SW480 (cell line): ENCODE data around the gene ATG9B.

ENCODE experiments used
- DNase-seq: peaks from one replicate; pipeline ENCODE4 v3.0.0-alpha.2; 2016; ENCODE audit warnings: low spot score

ATG9B gene

DNA sequence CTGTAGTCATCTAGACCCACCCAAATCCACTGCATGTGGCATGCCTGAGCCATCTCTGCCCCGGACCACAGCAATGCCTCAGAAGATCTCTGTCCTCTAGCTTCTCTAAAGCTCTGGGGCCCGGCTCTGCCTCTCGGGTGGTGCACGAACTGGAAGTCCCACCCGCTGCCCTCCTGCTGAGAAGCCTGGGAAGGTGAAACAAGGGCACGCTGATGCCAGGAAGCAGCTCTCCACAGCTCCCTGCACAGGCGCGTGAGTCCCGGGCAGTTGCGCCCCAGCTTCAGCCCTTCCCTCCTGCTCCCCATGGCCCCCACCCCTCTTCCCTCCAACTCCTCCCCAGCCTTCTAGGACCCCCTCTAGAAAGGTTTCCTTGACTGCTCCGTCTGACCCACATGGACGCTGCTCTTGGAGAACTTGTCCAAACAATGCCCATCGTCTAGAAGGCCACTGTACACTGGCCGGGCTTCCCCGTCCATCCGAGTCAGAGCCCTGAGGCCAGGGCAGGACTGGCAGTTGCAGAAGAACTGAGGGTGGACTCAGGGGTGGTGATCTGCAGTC, 58.9 kb downstream of the ATG9B start:
- no peak for DNase-seq
